Activated CD8-positive, alpha-beta memory T cell treated with anti-CD3 and anti-CD28 coated beads for 48 hours (primary cell): ENCODE data around the gene LRRTM4.

ENCODE experiments used
- DNase-seq, 3 experiments: peaks; one replicate each; pipeline ENCODE4 v3.0.0-alpha.2; 2020; ENCODE audit warnings: low read depth in 2 of 3, low spot score in 2 of 3

Gene LRRTM4

GRCh38 chr2:77001895-77002294 is 520.3 kb downstream of the LRRTM4 start:
- DNase-seq: no peak

- no peak for DNase-seq
Observed at GRCh38 chr2:76998704-76999103, 523.5 kb downstream of the LRRTM4 start.

GRCh38 chr2:76998152-76998551 is 524.0 kb downstream of the LRRTM4 start:
- no peak for DNase-seq

DNA sequence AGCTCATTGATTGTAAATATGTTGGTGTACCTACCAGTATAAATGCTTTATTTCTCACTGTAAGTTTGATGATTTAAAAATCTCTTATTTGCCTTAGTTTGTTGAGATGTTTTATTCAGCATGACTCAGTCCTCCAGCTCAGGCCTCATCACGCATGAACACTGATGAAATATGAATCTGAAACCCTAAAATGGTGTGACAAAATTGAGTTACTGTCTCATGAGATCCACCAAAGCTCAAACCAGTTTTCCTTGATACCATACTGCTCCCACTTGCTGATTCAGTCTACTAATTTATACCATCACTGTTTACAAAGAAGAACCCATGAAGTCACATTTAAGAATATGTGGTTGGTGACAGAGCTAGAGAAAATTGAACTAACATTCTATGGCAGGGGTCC is 524.9 kb downstream of the LRRTM4 start:
- no peak for DNase-seq

- DNase-seq: no peak
Observed at GRCh38 chr2:76985387-76986136, 536.6 kb downstream of the LRRTM4 start.

DNA sequence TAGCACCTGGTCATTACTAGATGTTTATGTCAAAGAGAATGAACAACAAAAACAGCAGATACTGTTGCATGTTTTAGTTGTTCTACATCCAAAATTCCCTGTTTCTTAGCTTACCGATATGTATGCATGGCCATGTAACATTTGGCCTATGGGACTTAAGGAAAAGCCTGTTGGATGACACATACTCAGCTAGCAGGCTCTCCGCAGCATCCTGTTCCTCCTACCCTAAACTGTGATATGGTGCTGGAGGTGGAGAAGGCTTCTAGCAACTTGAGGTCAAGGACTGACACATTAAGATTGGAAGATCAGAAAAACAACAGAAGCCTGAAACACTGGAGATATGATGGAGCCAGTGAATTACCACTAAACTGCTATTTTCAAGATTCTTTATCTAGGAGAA is 537.8 kb downstream of the LRRTM4 start:
- no peak for DNase-seq

GRCh38 chr2:76980067-76980787 is 541.9 kb downstream of the LRRTM4 start:
- no peak for DNase-seq

DNA sequence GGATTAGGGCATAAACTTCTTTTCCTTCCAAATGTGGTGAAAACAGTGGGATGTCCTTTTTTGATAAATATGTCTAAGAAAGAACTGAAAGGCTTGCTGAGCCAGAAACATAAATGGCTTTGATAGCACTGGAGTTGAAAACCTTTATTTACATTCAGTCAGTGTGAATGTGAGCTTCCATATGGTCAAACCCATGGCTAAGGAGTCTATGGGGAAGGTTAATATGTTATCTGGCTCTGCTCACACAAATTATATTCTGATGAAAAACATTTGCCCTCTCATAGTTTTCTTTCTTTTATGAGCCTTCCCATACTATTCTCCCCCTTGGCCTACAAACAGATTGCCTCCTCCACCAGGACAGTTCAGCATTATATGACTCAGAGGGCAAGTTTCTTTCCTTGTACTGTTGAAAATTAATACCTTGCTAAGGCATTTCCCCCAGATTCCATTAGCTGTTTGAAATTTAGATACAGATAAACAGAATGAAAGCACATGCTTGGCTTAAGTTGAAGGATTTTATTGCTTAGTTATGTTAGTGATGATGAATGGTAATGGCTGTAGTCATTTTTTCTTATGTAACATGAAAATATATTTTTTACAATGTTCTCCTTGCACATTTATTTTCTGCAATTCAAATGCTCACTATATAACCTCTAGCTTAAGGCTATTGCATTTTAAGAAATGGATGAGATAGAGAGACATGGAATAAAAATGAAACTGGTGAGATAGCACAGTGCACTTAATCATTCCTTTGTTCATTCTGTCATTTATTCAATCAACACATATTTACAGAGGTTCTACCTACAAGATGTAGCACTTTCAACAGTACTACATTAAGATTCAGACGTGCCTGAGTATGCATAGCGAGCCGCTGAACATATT is 544.1 kb downstream of the LRRTM4 start:
- no peak for DNase-seq

GRCh38 chr2:76975752-76976151 is 546.4 kb downstream of the LRRTM4 start:
- no peak for DNase-seq

- no peak for DNase-seq
Observed at GRCh38 chr2:76973610-76974009, 548.6 kb downstream of the LRRTM4 start.

- DNase-seq: no peak
Observed at GRCh38 chr2:76965772-76966171, 556.4 kb downstream of the LRRTM4 start.

GRCh38 chr2:76958749-76959148 is 563.4 kb downstream of the LRRTM4 start:
- DNase-seq: no peak

- DNase-seq: no peak
Observed at GRCh38 chr2:76953733-76954347, 568.3 kb downstream of the LRRTM4 start.

- DNase-seq: no peak
Observed at GRCh38 chr2:76946631-76947145, 575.5 kb downstream of the LRRTM4 start.

DNA sequence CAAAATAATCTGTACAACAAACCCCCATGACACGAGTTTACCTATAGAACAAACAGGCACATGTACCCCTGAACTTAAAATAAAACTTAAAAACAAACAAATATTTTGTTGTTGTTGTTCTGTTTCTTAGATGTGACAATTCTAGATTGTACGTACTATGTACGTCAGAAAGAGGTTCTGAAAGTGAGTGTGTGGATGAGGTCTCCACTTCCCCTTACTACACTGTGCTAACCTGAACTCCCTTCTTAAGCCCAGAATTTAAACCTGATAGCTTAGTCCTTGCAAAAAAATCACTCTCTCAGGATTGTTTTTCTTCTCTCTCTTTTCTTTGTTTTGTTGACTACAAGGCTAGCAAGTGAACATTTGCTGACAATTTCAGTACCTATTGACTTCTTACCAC is 581.6 kb downstream of the LRRTM4 start:
- no peak for DNase-seq

GRCh38 chr2:76938153-76938552 is 584.0 kb downstream of the LRRTM4 start:
- DNase-seq: no peak

DNA sequence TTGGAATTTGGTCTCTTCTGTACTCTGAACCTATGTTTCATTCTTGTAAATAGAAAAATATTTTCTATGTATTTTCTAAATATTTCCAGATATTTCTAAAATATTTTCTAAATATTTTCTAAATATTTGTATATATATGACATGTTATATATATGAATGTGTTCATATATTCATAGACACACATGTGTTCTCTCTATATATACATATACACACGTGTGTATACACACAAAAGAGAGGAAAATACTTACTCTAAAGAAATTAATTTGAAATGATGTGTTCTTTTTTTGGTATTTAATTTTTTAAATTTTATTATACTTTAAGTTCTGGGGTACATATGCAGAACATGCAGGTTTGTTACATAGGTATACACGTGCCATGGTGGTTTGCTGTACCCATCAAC is 589.6 kb downstream of the LRRTM4 start:
- DNase-seq: no peak

- no peak for DNase-seq
Observed at GRCh38 chr2:76930056-76930744, 592.0 kb downstream of the LRRTM4 start.

DNA sequence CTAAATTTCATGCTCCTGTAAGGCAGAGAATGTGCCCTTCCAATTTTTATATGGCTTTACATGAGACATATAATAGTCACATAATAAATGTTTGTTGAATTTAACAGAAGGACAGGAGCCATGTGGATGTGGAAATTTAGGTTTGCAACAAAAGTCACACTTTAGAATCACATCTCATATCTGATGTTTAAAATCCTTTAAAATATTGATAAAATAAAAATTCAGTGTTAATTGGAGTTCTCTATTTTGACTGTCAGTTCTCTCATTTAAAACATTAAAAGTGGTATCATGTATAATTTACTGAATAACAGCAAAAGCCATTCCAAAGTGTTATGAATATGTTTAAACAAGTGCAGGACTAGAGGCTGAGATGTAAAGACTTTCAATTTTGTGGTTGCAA is 594.1 kb downstream of the LRRTM4 start:
- DNase-seq: no peak

DNA sequence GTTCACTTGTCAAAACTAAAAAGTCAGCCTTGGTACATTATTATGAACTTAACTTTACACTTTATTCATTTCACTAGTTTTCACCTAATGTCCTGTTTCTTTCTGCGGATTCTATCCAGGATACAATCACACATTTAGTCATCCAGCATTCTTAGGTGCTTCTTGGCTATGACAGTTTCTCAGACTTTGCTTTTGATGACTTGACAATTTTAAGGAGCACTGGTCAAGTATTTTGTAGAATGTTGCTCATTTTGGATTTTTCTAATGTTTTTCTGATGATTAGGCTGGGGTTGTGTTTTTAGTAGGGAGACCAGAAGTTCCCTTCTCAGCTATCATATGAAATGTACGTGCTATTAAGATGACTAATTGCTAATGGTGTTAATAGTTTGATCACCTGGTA is 601.2 kb downstream of the LRRTM4 start:
- DNase-seq: no peak

- no peak for DNase-seq
Observed at GRCh38 chr2:76895469-76895868, 626.7 kb downstream of the LRRTM4 start.
